Muscle layer of colon (tissue), 2 donors: Measurements from ENCODE around the gene TIMM44.

Experiments
- H3K27ac ChIP-seq: one replicate; pipeline ENCODE4 v1.7.0; 2013; ENCODE audit warnings: low read depth, mild to moderate bottlenecking, low read length, moderate library complexity
- H3K27me3 ChIP-seq, 2 donors: one replicate each; pipeline ENCODE4 v1.7.0; 2013; ENCODE audit warnings: low read length in 2 of 2, mild to moderate bottlenecking in 2 of 2; ENCODE audit not compliant: insufficient read depth in 2 of 2, control insufficient read depth in 1 of 2
- H3K36me3 ChIP-seq: one replicate; pipeline ENCODE4 v1.7.0; 2013; ENCODE audit warnings: mild to moderate bottlenecking, low read length; ENCODE audit not compliant: insufficient read depth
- H3K4me1 ChIP-seq: one replicate; pipeline ENCODE4 v1.7.0; 2013; ENCODE audit warnings: mild to moderate bottlenecking, low read length; ENCODE audit not compliant: insufficient read depth
- H3K4me3 ChIP-seq, 2 donors: one replicate each; pipeline ENCODE4 v1.7.0; 2013; ENCODE audit warnings: low read length in 2 of 2, low read depth in 1 of 2, mild to moderate bottlenecking in 1 of 2, moderate library complexity in 1 of 2
- H3K9ac ChIP-seq: one replicate; pipeline ENCODE4 v1.7.0; 2013; ENCODE audit warnings: low read length
- H3K9me3 ChIP-seq: one replicate; pipeline ENCODE4 v1.7.0; 2013; ENCODE audit warnings: mild to moderate bottlenecking, low read length
- donor health status: abdominal sarcoma.
- donor health status: Adenocarcinoma of cecum.

Gene TIMM44

DNA sequence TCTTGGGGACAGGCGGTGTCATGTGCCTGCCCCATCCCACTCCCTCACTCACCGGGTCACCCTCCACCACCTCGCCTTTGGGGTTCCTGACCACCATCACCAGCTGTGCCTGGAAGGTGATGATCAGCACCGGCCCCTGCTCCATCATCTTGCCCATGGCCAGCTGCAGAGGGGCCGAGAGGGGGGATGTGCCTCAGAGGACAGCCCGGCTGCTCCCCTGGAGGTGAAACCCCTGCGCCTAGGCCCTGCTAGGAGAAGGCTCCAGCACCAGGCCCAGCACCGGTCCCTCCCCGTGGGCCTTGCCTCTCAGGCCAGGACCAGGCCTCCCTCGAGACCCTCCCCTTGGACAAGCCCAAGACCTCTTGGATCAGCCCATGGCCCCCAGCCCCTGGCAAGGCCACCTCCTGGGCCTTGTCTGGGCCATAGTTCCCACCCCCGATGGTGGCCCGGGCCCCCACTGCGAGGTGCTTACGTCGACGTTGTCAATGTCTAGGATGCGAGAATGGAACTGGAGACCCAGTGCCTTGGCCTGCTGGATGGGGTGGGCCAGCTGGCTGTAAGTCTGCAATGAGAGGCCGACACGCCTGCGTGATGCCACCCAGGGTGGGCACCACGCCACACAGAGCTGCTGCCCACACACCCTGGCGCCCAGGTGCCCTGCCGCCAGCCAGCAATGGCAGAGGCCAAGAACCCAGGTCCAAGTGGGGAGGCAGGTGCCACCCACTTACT lies 15.7 kb downstream of the TIMM44 start:
- Histone ChIP-seq H3K9ac (no peak overlapping the region), H3K4me1 (peaks cover 68% of the 10 kb centered on the region), H3K4me3 (no peak overlapping the region), H3K27ac (peak overlapping the region; percentile 84), H3K36me3 (peaks cover 32% of the 10 kb centered on the region), H3K27me3 (no peaks in the 10 kb centered on the region), H3K9me3 (no peaks in the 10 kb centered on the region)

DNA sequence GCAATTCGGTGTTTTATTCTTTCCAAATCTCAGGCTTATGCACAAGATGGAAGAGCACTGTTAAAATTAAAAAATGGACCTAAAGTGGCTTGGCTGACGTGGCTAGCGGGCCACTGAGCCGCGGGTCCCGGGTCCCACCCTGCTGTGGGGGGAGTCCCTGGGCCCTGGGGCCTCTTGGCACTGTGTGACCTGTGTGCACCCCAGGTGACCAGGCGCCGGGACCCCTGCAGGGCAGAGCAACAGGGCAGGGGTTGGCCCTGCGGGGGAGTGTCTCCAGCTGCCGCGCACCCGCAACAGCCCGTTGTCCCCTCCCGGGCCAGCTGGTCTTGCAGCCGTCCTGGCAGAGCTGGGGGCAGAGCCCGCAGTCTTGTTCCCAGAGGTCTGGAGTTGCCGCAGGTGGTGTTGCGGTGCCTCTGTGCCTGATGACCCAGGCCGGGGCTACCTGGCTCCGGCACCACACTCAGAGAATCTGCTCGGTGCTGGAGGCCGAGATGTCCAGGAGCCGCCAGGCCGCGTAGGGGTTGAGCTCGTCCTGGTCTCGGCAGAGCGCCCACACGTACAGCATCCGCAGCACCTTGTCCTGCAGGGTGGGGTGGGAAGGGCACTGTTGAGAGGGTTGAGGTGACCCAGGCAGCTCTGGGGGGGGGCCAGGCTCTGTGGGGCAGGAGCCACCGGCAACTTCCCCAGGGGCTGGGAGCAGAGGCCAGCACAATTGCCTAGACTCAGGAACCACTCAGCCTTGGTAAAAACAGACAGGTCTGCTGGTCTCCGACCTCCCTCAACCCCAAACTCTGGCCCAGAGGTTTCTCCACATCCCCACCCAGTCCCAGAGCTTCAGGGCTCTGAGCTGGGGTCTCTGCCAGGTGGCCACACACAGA lies 16.5 kb downstream of the TIMM44 start:
- H3K4me1 ChIP-seq = peaks cover 72% of the 10 kb centered on the region
- H3K9ac ChIP-seq = peak overlapping the region; percentile 68
- no peaks in the 10 kb centered on the region for H3K27me3 ChIP-seq
- H3K9me3 ChIP-seq = no peaks in the 10 kb centered on the region
- peak overlapping the region; percentile 50 to 51 for H3K4me3 ChIP-seq
- peaks cover 32% of the 10 kb centered on the region for H3K36me3 ChIP-seq
- H3K27ac ChIP-seq = peak overlapping the region; percentile 84

- peaks cover 28% of the 10 kb centered on the region for H3K36me3 ChIP-seq
- no peaks in the 10 kb centered on the region for H3K27me3 ChIP-seq
- H3K4me3 ChIP-seq = peak within 1 kb of the TSS; percentile 51 to 57
- H3K27ac ChIP-seq = peak within 1 kb of the TSS; percentile 89
- peaks cover 74% of the 10 kb centered on the region for H3K4me1 ChIP-seq
- H3K9me3 ChIP-seq = no peaks in the 10 kb centered on the region
- H3K9ac ChIP-seq = peak within 1 kb of the TSS; percentile 68
Observed at GRCh38 chr19:7926021-7926726, 17.3 kb downstream of the TIMM44 start, which contains the start of gene CTXN1. TSS of gene CTXN1 (minus strand) at chr19:7926135. CDS start at chr19:7925538, 597 bp downstream.

DNA sequence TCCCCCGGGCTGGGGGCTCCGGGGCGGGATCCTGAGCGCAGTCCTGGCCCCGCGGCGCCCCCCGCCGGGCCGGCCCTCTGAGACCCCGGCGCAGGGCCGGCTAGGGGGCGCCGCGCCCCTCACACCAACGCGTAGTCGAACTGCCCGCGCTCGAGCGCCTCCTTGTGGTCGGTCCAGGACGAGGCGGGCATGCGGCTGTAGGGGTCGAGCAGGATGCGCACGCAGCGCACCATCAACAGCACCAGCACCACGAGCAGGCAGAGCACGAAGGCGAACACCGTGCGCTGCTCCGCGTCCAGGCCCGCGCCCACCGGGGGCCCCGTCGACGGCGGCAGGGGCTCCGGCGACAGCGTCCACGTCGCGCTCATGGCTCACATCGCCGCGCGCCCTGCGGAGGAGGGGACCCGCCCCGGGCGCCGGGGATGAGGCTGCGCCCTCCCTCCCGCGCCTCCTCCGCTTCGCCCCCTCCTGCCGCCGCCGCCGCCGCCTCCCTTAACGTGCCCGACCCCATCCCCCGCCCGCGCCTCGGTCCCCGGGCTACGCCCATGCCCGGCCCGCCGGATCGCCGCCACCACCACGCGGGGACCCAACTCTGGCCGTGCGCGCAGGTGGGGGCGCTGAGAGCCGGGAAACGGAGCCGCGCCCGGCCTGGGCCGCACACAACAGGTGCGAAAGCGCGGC lies 18.2 kb downstream of the TIMM44 start:
- H3K27ac ChIP-seq = peak overlapping the region; percentile 89

GRCh38 chr19:7924651-7925170 lies 18.8 kb downstream of the TIMM44 start:
- Histone ChIP-seq H3K9me3 (no peaks in the 10 kb centered on the region), H3K27me3 (peaks cover 0 to 1% of the 10 kb centered on the region in 2 donors), H3K27ac (peak overlapping the region; percentile 89), H3K4me1 (peaks cover 65% of the 10 kb centered on the region), H3K9ac (no peak overlapping the region), H3K4me3 (peak overlapping the region; percentile 49 to 57), H3K36me3 (peaks cover 16% of the 10 kb centered on the region)

More for the DNA sequence above, 18.2 kb downstream of the TIMM44 start:
- H3K27me3 ChIP-seq = no peaks in the 10 kb centered on the region
- peaks cover 20% of the 10 kb centered on the region for H3K36me3 ChIP-seq
- no peaks in the 10 kb centered on the region for H3K9me3 ChIP-seq
- H3K9ac ChIP-seq = no peak overlapping the region
- peak overlapping the region in 1 of 2 donors; percentile 57 for H3K4me3 ChIP-seq
- peaks cover 68% of the 10 kb centered on the region for H3K4me1 ChIP-seq

GRCh38 chr19:7924241-7924640 lies 19.2 kb downstream of the TIMM44 start:
- Histone ChIP-seq H3K9me3 (no peaks in the 10 kb centered on the region), H3K27ac (peak overlapping the region; percentile 89), H3K36me3 (peaks cover 16% of the 10 kb centered on the region), H3K27me3 (peaks cover 0 to 6% of the 10 kb centered on the region in 2 donors), H3K4me3 (peak overlapping the region in 1 of 2 donors; percentile 49), H3K9ac (no peak overlapping the region), H3K4me1 (peaks cover 63% of the 10 kb centered on the region)

DNA sequence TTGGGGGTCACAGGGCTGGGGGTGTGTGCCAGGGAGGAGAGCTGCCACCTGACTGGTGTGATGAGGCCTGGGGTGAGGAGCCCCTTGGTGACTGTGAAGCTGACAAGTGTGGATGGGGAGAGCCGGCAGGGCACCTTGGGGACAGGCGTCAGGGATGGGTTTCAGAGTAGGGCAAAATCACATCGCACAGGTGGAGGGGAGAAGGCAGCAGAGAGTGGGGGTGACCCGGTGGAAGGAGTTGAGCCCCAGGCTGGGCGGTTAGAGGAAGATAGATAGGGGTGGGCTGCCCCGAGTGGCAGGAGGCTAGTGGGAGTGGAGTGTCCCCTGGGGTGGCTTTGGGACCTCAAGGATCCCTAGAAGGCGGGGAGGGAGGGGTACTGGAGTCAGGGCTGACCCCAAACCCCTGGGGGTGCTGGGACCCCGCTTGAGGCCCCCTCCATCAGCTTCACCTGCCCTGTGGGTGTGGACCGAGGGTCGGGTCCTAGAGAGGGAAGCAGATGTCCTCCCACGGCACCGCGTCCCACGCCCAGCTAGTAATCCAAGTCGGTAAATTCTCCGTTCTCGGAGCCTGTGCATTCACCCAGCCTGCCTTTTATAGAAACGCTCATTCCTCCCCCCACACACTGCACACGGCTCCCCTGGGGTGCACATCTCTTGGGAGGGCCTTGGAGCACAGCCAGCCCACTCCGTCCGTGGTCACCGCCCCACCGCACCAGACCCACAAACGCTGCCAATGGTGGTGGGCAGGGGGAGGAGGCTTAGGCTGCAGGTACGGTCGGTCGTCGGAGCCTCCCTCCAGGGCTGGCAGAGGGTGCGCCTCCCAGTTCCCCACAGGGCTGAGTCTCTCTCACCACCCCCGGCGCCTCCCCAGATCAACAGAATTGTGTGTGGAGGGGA lies 19.9 kb downstream of the TIMM44 start:
- no peaks in the 10 kb centered on the region for H3K9me3 ChIP-seq
- H3K36me3 ChIP-seq = peaks cover 16% of the 10 kb centered on the region
- peaks cover 2 to 13% of the 10 kb centered on the region in 2 donors for H3K27me3 ChIP-seq
- H3K9ac ChIP-seq = no peak overlapping the region
- peak overlapping the region in 1 of 2 donors; percentile 49 for H3K4me3 ChIP-seq
- H3K4me1 ChIP-seq = peaks cover 57% of the 10 kb centered on the region
- H3K27ac ChIP-seq = peak overlapping the region; percentile 89

- Histone ChIP-seq H3K9ac (no peak overlapping the region), H3K27ac (peak overlapping the region; percentile 89), H3K36me3 (peaks cover 16% of the 10 kb centered on the region), H3K9me3 (no peaks in the 10 kb centered on the region), H3K4me1 (peaks cover 50% of the 10 kb centered on the region), H3K4me3 (no peak overlapping the region), H3K27me3 (peaks cover 6 to 20% of the 10 kb centered on the region in 2 donors)
Observed at GRCh38 chr19:7922836-7923195, 20.6 kb downstream of the TIMM44 start.

GRCh38 chr19:7921967-7922835 lies 21.3 kb downstream of the TIMM44 start:
- Histone ChIP-seq H3K27ac (peak overlapping the region; percentile 89), H3K9ac (peak overlapping the region; percentile 70)

More at GRCh38 chr19:7921967-7922835, 21.3 kb downstream of the TIMM44 start:
- Histone ChIP-seq H3K9me3 (no peaks in the 10 kb centered on the region), H3K27me3 (peaks cover 6 to 26% of the 10 kb centered on the region in 2 donors), H3K4me3 (peak overlapping the region; percentile 29 to 65), H3K4me1 (peaks cover 44% of the 10 kb centered on the region), H3K36me3 (peaks cover 16% of the 10 kb centered on the region)
